ENCODE measurements around the gene CEP192.
"Not testable (repeated sequence)": the region's sequence is repeated elsewhere in the genome, so short reads cannot be mapped to it uniquely, and the experiment has no call there.

Gene CEP192

GRCh38 chr18:12990967-12991820, at the start of gene CEP192:
TSS of gene CEP192 (plus strand) at chr18:12991362. CDS start at chr18:12999425, 8,063 bp downstream.
- DNase-seq (ENCODE audit: low read depth): peak; percentile 96

GRCh38 chr18:12943215-12943614, 47.9 kb upstream of the CEP192 start:
- no peak for DNase-seq (ENCODE audit: low read depth)

- DNase-seq (ENCODE audit: low read depth): no peak
Measured at GRCh38 chr18:12944709-12945108, 46.5 kb upstream of the CEP192 start.

GRCh38 chr18:12946549-12947284, 44.4 kb upstream of the CEP192 start:
- no peak for DNase-seq (ENCODE audit: low read depth)

- DNase-seq (ENCODE audit: low read depth): peak; percentile 99
Measured at GRCh38 chr18:12947285-12948049, 43.7 kb upstream of the CEP192 start, which contains the start of gene SEH1L. TSS of gene SEH1L (plus strand) at chr18:12948011. CDS start at chr18:12948122, 111 bp downstream.

- DNase-seq (ENCODE audit: low read depth): peak; percentile 99
Measured at GRCh38 chr18:12948050-12948804, 42.9 kb upstream of the CEP192 start.

- no peak for DNase-seq (ENCODE audit: low read depth)
Measured at GRCh38 chr18:12958478-12958877, 32.7 kb upstream of the CEP192 start.

- DNase-seq (ENCODE audit: low read depth): no peak
Measured at GRCh38 chr18:12960395-12960794, 30.8 kb upstream of the CEP192 start.

- no peak for DNase-seq (ENCODE audit: low read depth)
Measured at GRCh38 chr18:12960853-12961397, 30.2 kb upstream of the CEP192 start.

GRCh38 chr18:12963069-12963468, 28.1 kb upstream of the CEP192 start:
- no peak for DNase-seq (ENCODE audit: low read depth)

GRCh38 chr18:12968115-12968514, 23.0 kb upstream of the CEP192 start:
- no peak for DNase-seq (ENCODE audit: low read depth)

GRCh38 chr18:12968619-12969018, 22.5 kb upstream of the CEP192 start:
- no peak for DNase-seq (ENCODE audit: low read depth)

GRCh38 chr18:12973562-12974213, 17.5 kb upstream of the CEP192 start:
- peak; percentile 10 for DNase-seq (ENCODE audit: low read depth)

- DNase-seq (ENCODE audit: low read depth): no peak
Measured at GRCh38 chr18:12975488-12975887, 15.7 kb upstream of the CEP192 start.

- no peak for DNase-seq (ENCODE audit: low read depth)
Measured at GRCh38 chr18:12976305-12976704, 14.9 kb upstream of the CEP192 start.

- DNase-seq (ENCODE audit: low read depth): not testable (repeated sequence)
Measured at GRCh38 chr18:12980065-12980464, 11.1 kb upstream of the CEP192 start.

- DNase-seq (ENCODE audit: low read depth): no peak
Measured at GRCh38 chr18:12989397-12990122, 1.6 kb upstream of the CEP192 start.

GRCh38 chr18:12990123-12990475, 1.1 kb upstream of the CEP192 start:
- DNase-seq (ENCODE audit: low read depth): peak; percentile 20

GRCh38 chr18:12990641-12990966, 558 bp upstream of the CEP192 start:
- no peak for DNase-seq (ENCODE audit: low read depth)

GRCh38 chr18:12991821-12992179, 638 bp downstream of the CEP192 start:
- DNase-seq (ENCODE audit: low read depth): no peak
